Endothelial cell of umbilical vein (primary cell): ENCODE results near the gene HMCES. TPM values are rescaled to one million over a fixed set of nuclear protein-coding genes. Genes with fewer than 3 reads are reported as not detected.
A peak's percentile ranks its signal among the peaks of the same experiment; 100 is the strongest.

Experiments
- BruUV-seq: library from RNA; stranded (reverse); fragments of 400-500 nt; replicated peaks from 2 replicates; lab custom pipeline; 2021; lab: Mats Ljungman, UMichigan
- CTCF ChIA-PET: fragments of 300-600, 350-600 bp; sonication (Branson Sonifier 250); formaldehyde crosslinking; loops from one replicate; lab custom pipeline; 2021; ENCODE audit warnings: antibody characterized with exemption, inconsistent platforms; lab: Charles Lee
- POLR2A ChIA-PET: fragments of 300-600, 350-600 bp; sonication (Branson Sonifier 250); formaldehyde crosslinking; loops from one replicate; lab custom pipeline; 2021; ENCODE audit warnings: antibody characterized with exemption, inconsistent platforms; lab: Charles Lee
- DNase-seq: peaks from one replicate; pipeline ENCODE4 v3.0.0-alpha.2; 2011; ENCODE audit warnings: low read depth, low spot score
- FAIRE-seq: peaks from 2 replicates; lab custom pipeline; 2011; peaks lifted over from hg19 to GRCh38; lab: Jason Lieb, UNC
- H2AFZ ChIP-seq: 2 replicates; pipeline ENCODE4 v1.6.0; 2012; ENCODE audit warnings: low read depth, low read length, control low read depth, inconsistent platforms
- H3K27ac ChIP-seq: 2 replicates; pipeline ENCODE4 v1.5.1; 2011; ENCODE audit warnings: low read depth, mild to moderate bottlenecking, control low read depth, low read length, moderate library complexity; ENCODE audit not compliant: insufficient read depth
- H3K27me3 ChIP-seq, 2 experiments: 2 replicates each; pipeline versions ENCODE4 v1.6.0 to v1.6.1; 2011; ENCODE audit warnings: low read length in 2 of 2, mixed read lengths in 1 of 2; ENCODE audit not compliant: control insufficient read depth in 2 of 2, insufficient read depth in 2 of 2
- H3K36me3 ChIP-seq, 2 experiments: 2 replicates in 1 of 2; 3 replicates in 1 of 2; pipeline ENCODE4 v1.5.1; 2011; ENCODE audit warnings: low read length in 2 of 2, mild to moderate bottlenecking in 1 of 2, moderate library complexity in 1 of 2; ENCODE audit not compliant: control insufficient read depth in 2 of 2, insufficient read depth in 2 of 2; ENCODE audit errors: extremely low read depth in 1 of 2
- H3K4me1 ChIP-seq: 3 replicates; pipeline ENCODE4 v1.5.1; 2011; ENCODE audit warnings: mild to moderate bottlenecking, low read length; ENCODE audit not compliant: control insufficient read depth, insufficient read depth; ENCODE audit errors: extremely low read depth
- H3K4me2 ChIP-seq: 2 replicates; pipeline ENCODE4 v1.6.1; 2011; ENCODE audit warnings: low read length, control low read depth, mixed read lengths; ENCODE audit not compliant: insufficient read depth
- H3K4me3 ChIP-seq, 3 experiments: fragments of 200-600 bp in 1 of 3; sonication (generic), shearing (Covaris generic) in 1 of 3; replicated peaks in 1 of 3; 2 replicates each; pipeline ENCODE4 v1.5.1; 2011 to 2016; ENCODE audit warnings: control low read depth in 3 of 3, low read length in 3 of 3, mild to moderate bottlenecking in 2 of 3, inconsistent platforms in 1 of 3, low read depth in 1 of 3, moderate library complexity in 1 of 3; ENCODE audit not compliant: insufficient read depth in 1 of 3
- H3K79me2 ChIP-seq: 2 replicates; pipeline ENCODE4 v1.6.0; 2012; ENCODE audit warnings: low read length, inconsistent platforms; ENCODE audit not compliant: control insufficient read depth, insufficient read depth
- H3K9ac ChIP-seq: replicated peaks from 2 replicates; pipeline ENCODE3; 2011; ENCODE audit warnings: low read length, control low read depth; ENCODE audit not compliant: insufficient read depth; ENCODE audit errors: extremely low read depth
- H3K9me1 ChIP-seq: replicated peaks from 3 replicates; pipeline ENCODE4 v1.6.0; 2011; ENCODE audit warnings: mild to moderate bottlenecking, low read length; ENCODE audit not compliant: control insufficient read depth, insufficient read depth; ENCODE audit errors: extremely low read depth
- H3K9me3 ChIP-seq: replicated peaks from 2 replicates; pipeline ENCODE4 v1.5.1; 2012; ENCODE audit warnings: low read length, inconsistent platforms; ENCODE audit not compliant: control insufficient read depth, insufficient read depth
- H4K20me1 ChIP-seq: replicated peaks from 2 replicates; pipeline ENCODE3; 2011; ENCODE audit warnings: mild to moderate bottlenecking, low read length; ENCODE audit not compliant: control insufficient read depth, insufficient read depth; ENCODE audit errors: extremely low read depth
- CTCF ChIP-seq, 2 donors: IDR thresholded peaks; 1 replicate in 1 of 2; 2 replicates in 1 of 2; pipeline ENCODE4 v1.5.1; 2011; ENCODE audit warnings: low read length in 2 of 2, mild to moderate bottlenecking in 2 of 2, moderate library complexity in 2 of 2, control low read depth in 1 of 2, inconsistent platforms in 1 of 2, low read depth in 1 of 2; ENCODE audit not compliant: insufficient read depth in 1 of 2; ENCODE audit errors: extremely low read depth in 1 of 2
- EZH2 ChIP-seq: IDR thresholded peaks from 2 replicates; pipeline ENCODE4 v1.6.1; 2012; ENCODE audit warnings: borderline replicate concordance, low read depth, mild to moderate bottlenecking, moderate library complexity, low read length, inconsistent platforms; ENCODE audit not compliant: severe bottlenecking
- FOS ChIP-seq: IDR thresholded peaks from 2 replicates; pipeline ENCODE4 v1.6.1; 2011; ENCODE audit warnings: mild to moderate bottlenecking, low read length, moderate library complexity, borderline replicate concordance; ENCODE audit not compliant: insufficient read depth
- GATA2 ChIP-seq: IDR thresholded peaks from 2 replicates; pipeline ENCODE4 v1.7.0; 2011; ENCODE audit warnings: low read depth, mild to moderate bottlenecking, moderate library complexity, mixed read lengths, low read length; ENCODE audit not compliant: insufficient read length, insufficient read depth
- JUN ChIP-seq: IDR thresholded peaks from 2 replicates; pipeline ENCODE4 v1.6.1; 2011; ENCODE audit warnings: borderline replicate concordance, low read depth; ENCODE audit not compliant: insufficient read length, insufficient read depth
- MAX ChIP-seq: IDR thresholded peaks from 2 replicates; pipeline ENCODE4 v1.6.1; 2011; ENCODE audit not compliant: insufficient read depth, insufficient read length
- MYC ChIP-seq: IDR thresholded peaks from one replicate; pipeline ENCODE4 v1.6.1; 2011; ENCODE audit warnings: mild to moderate bottlenecking, low read depth, low read length
- POLR2A ChIP-seq: IDR thresholded peaks from 2 replicates; pipeline ENCODE4 v1.6.1; 2012; ENCODE audit warnings: low read depth, mild to moderate bottlenecking, control low read depth, low read length
- POLR2AphosphoS5 ChIP-seq: IDR thresholded peaks from 2 replicates; pipeline ENCODE4 v1.6.1; 2012; ENCODE audit warnings: low read depth, mild to moderate bottlenecking, control low read depth, low read length, moderate library complexity; ENCODE audit not compliant: insufficient read depth
- dilution Hi-C: fragments of 300-500 bp; cut with MboI; formaldehyde crosslinking; loops from one replicate; pipeline ENCODE4 v1.15.0; 2019; ENCODE audit warnings: low sequenced_read_pairs; ENCODE audit not compliant: extremely low pct_ligation_motif_present
- intact Hi-C: fragments of 100-400 bp; cut with micrococcal nuclease; formaldehyde crosslinking; loops from one replicate; pipeline ENCODE4 v1.10.0; 2022
- polyA plus RNA-seq, 4 experiments: library from polyadenylated mRNA; depleted of rRNA in 3 of 4; stranded (reverse) in 3 of 4; unstranded in 1 of 4; fragments of >200 nt; gene quantifications; 2 replicates each; pipeline versions ENCODE4 v1.2.1 to v1.2.3, GENCODE V29; 2011 to 2012; ENCODE audit warnings: missing spikeins in 1 of 4
- total RNA-seq: library from RNA; stranded (reverse); gene quantifications from 2 replicates; pipeline ENCODE4 v1.2.3, GENCODE V29; 2021

Gene HMCES
- total and polyA plus RNA-seq, 2 donors (not counting 3 experiments of a cell fraction or from before 2014, with no cell fraction given) = 30.6 to 40.8 TPM

- no peaks in the 10 kb centered on the region for H3K27me3 ChIP-seq
- TF ChIP-seq FOS = peak; percentile 14
- TF ChIP-seq POLR2A = no peak
- no peak for TF ChIP-seq EZH2
- TF ChIP-seq MYC = no peak
- peak; percentile 26 for TF ChIP-seq POLR2AphosphoS5
- no peak for TF ChIP-seq JUN
- TF ChIP-seq CTCF (IDR thresholded peaks at IDR 0.05; ENCODE audit: extremely low read depth in 1 of 2, insufficient read depth in 1 of 2, low read depth in 1 of 2, low read length in 2 of 2) = peak in 1 of 2 donors; percentile 6
- no peak for TF ChIP-seq MAX
- TF ChIP-seq GATA2 = no peak
- no peaks in the 10 kb centered on the region for H3K79me2 ChIP-seq
- no peaks in the 10 kb centered on the region for H3K9me3 ChIP-seq
- intact Hi-C loops = loop anchor here (1.0 kb wide), 1 partner anchor 68 kb away; the partner anchor contains the start of gene ISY1
- peak overlapping the region; percentile 71 for H2AFZ ChIP-seq
- no TSS peak for BruUV-seq
- peak overlapping the region; percentile 1 for H3K27ac ChIP-seq
- H3K9me1 ChIP-seq = no peaks in the 10 kb centered on the region
- no peak overlapping the region for H3K9ac ChIP-seq
- POLR2A ChIA-PET = no interaction called here
- dilution Hi-C loops = no loop called here
- no peaks in the 10 kb centered on the region for H4K20me1 ChIP-seq
- CTCF ChIA-PET = interaction anchor here (0.7 to 1.8 kb wide), 6 partner anchors 17 to 259 kb away, joined by 3 to 14 read pairs (median 8); partner anchors contain the start of gene ISY1
- DNase-seq (peak; percentile 53), FAIRE-seq (peak; percentile 89)
- no peak overlapping the region for H3K4me2 ChIP-seq
- no peaks in the 10 kb centered on the region for H3K36me3 ChIP-seq
- H3K4me1 ChIP-seq = peaks cover 45% of the 10 kb centered on the region
- H3K4me3 ChIP-seq = no peak overlapping the region
Observed at GRCh38 chr3:129228891-129229585, 49.6 kb upstream of the HMCES start.
